Muscle of leg (tissue), 11 donors: ENCODE results near the gene PNPLA5. TPM values are rescaled to one million over a fixed set of nuclear protein-coding genes. Genes with fewer than 3 reads are reported as not detected.

ENCODE experiments used
- DNase-seq: peaks from one replicate; pipeline ENCODE4 v3.0.0; 2013
- H3K27ac ChIP-seq: one replicate; pipeline ENCODE4 v1.5.1; 2013; ENCODE audit warnings: mild to moderate bottlenecking, low read length, control low read depth
- H3K27me3 ChIP-seq: one replicate; pipeline ENCODE4 v1.6.1; 2013; ENCODE audit warnings: low read length; ENCODE audit not compliant: control insufficient read depth, insufficient read depth
- H3K36me3 ChIP-seq: one replicate; pipeline ENCODE4 v1.6.1; 2013; ENCODE audit warnings: low read length; ENCODE audit not compliant: control insufficient read depth, insufficient read depth
- H3K4me1 ChIP-seq: one replicate; pipeline ENCODE4 v1.6.1; 2013; ENCODE audit warnings: low read length; ENCODE audit not compliant: control insufficient read depth, insufficient read depth
- H3K4me3 ChIP-seq: one replicate; pipeline ENCODE4 v1.5.1; 2013; ENCODE audit warnings: low read length, control low read depth
- H3K9me3 ChIP-seq: replicated peaks from 2 replicates; pipeline ENCODE4 v1.6.1; 2013; ENCODE audit warnings: low read depth, low read length; ENCODE audit not compliant: control insufficient read depth
- WGBS: methylation state at CpG from one replicate; pipeline ENCODE4 v1.1.5; 2013; ENCODE audit warnings: missing lambda C conversion rate; ENCODE audit not compliant: insufficient coverage; 5-methylcytosine and 5-hydroxymethylcytosine counted together
- polyA plus RNA-seq, 8 donors: library from polyadenylated mRNA; unstranded; fragments of 120-200 nt; gene quantifications; one replicate each; pipeline versions ENCODE4 v1.2.1 to v1.2.3, GENCODE V29; 2013; ENCODE audit warnings: inconsistent platforms in 1 of 8, low replicate concordance in 1 of 8; ENCODE audit not compliant: insufficient read length in 8 of 8, insufficient read depth in 1 of 8
- total RNA-seq: library from RNA; stranded (reverse); fragments of 120-200 nt; gene quantifications from one replicate; pipeline ENCODE4 v1.2.4, GENCODE V29; 2013

PNPLA5 gene
- total and polyA plus RNA-seq, 9 donors = 0.12 TPM; not detected in 8

DNA sequence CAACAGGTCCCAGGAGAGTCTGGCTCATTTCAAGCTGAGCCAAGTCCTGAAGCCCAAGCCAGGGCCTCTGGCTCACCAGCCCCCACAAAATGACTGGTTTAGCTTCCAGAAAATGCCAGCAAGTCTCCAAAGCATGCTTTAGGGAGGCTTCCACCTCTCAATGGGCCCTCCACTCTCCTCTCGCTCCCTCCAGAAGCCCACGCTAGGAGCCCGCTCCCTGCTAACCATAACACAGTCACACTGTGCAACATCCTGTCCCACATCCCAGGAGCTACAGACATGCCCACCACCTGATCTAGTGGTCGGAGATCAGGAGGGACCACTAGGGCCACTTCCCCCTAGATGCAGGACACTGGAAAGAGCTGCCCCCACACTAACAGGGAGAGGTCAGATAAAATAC, 36.4 kb downstream of the PNPLA5 start:
- H3K9me3 ChIP-seq = peaks cover 4% of the 10 kb centered on the region
- peaks cover 11% of the 10 kb centered on the region for H3K27me3 ChIP-seq
- DNase-seq = no peak
- H3K27ac ChIP-seq = no peak overlapping the region
- no peaks in the 10 kb centered on the region for H3K36me3 ChIP-seq
- peaks cover 28% of the 10 kb centered on the region for H3K4me1 ChIP-seq
- 67% methylated on average over 3 of the region's 4 CpGs for WGBS
- no peak overlapping the region for H3K4me3 ChIP-seq

DNA sequence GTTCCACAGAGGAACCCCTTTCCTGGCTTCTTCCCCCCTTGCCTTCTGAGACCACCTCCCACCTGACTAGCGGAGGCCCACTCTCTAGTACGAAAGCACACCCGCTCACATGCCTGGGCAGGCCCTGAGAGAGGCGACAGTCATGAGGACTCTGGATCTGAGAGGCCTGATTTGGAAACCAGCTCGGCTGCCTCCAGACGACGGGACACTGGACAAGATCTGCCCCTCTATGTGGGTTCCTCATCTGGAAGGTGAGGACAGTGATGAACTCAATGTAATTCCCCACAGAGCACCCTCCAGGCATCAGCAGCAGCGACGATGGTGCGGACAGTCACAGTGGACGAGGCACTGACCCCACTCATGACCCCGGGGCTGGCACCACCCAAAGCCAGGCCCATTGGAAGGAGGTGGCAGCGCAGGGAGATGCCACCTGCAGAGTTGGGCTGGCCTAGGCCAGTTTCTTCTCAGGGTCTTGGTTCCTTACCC, 37.0 kb downstream of the PNPLA5 start:
- Histone ChIP-seq H3K9me3 (peaks cover 4% of the 10 kb centered on the region), H3K4me1 (peaks cover 27% of the 10 kb centered on the region), H3K4me3 (no peak overlapping the region), H3K27ac (no peak overlapping the region), H3K27me3 (peaks cover 5% of the 10 kb centered on the region), H3K36me3 (no peaks in the 10 kb centered on the region)
- 88% methylated on average over 13 of the region's 13 CpGs for WGBS
- DNase-seq = no peak

DNA sequence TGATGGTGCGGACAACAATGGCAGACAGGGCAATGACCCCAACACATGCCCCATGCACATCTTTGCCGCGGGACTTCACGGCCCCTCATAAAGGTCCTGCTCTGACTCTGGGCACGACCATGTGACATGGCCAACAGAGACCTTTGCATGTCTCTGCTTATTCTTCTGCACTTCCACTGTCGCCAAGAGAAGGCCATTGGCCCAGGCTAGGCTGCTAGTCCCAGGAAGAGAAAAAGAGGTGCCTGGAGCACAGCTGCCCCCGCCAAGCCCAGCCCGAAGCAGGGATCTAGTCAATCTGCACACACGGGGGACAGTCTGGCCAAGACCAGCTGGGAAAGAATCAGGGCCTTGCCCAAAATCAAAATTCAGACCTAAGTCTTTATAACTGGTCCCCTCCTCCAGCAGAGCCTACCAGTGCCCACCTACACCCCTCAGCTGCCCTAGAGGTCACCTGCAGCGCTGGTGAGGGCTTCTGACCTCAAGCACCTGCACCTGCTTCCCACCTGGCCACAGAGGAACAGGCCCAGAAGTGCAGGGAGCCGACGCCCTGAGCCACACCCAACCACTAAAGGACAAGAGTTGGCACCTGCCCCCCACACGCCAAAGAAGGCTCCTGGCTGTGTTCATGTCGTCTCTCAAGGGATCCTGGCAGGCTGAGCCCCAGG, 37.6 kb downstream of the PNPLA5 start:
- no peak for DNase-seq
- H3K9me3 ChIP-seq = peaks cover 4% of the 10 kb centered on the region
- peaks cover 5% of the 10 kb centered on the region for H3K27me3 ChIP-seq
- no peak overlapping the region for H3K27ac ChIP-seq
- H3K4me1 ChIP-seq = peaks cover 33% of the 10 kb centered on the region
- 82% methylated on average over 11 of the region's 14 CpGs for WGBS
- no peaks in the 10 kb centered on the region for H3K36me3 ChIP-seq
- no peak overlapping the region for H3K4me3 ChIP-seq

DNA sequence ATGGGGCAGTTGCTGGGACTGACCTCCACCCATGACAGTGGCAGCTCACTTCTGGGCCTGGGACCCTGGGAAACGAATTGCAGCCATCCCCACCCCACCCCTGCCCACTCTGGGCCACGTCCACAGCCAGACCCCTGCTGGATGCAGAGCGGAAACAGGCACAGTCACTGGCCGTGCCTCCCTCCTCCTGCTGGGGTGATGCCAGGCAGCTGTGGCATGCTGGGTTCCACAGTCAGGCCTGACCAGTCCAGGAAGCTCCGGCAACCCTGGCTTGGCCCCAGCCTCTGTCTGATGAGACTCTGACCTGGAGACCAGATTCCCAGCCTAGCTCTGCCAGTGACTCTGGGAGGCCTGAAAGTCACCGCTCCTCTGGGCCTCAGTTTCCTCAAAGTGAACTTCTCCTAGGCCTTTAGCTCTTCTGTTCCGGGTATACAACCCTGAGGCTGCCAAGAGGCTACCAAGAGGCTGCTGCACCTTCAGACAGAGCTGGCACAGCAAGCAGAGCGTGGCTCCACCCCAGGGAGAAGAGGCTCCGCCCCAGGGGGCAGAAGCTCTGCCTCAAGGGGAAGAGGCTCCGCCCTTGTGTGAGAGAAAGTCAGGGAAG, 38.4 kb downstream of the PNPLA5 start:
- no peak overlapping the region for H3K4me3 ChIP-seq
- peak; percentile 59 for DNase-seq
- H3K27ac ChIP-seq = peak overlapping the region; percentile 42
- peaks cover 4% of the 10 kb centered on the region for H3K9me3 ChIP-seq
- H3K4me1 ChIP-seq = peaks cover 41% of the 10 kb centered on the region
- 77% methylated on average over 10 of the region's 10 CpGs for WGBS
- H3K36me3 ChIP-seq = no peaks in the 10 kb centered on the region
- H3K27me3 ChIP-seq = peaks cover 5% of the 10 kb centered on the region

DNA sequence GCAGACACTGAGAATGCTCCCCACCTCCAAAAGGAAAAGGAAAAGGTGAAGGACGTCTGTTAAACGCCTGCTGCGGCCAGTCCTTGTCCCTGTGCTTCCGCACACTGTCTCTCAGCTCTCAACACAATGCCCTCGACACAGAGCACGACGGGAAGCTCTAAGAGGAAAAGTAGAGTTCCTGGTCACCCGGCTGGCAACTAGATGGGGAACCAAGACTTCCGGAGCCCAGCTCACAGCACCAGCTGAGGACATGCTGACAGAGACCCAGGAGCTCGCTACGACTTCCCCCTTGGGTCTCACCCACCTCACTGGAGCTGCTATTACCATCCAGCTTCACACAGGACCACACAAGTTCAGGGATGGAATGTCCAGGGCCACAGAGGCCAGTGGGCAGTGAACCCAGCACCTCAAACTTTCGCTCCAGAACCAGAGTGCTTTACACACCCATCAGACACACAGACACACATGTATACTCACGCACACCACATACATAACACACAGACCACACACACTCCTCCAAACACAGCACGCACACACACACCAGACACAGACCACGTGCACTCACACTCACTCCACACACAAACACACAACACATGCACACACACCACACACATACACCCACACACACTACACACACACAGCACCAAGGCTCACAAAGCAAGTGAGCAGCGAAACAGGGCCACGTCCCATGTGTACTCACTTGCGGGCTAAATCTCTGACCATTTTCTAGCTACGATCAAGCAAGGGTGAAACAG, 39.1 kb downstream of the PNPLA5 start:
- H3K4me3 ChIP-seq = no peak overlapping the region
- H3K36me3 ChIP-seq = no peaks in the 10 kb centered on the region
- peaks cover 47% of the 10 kb centered on the region for H3K4me1 ChIP-seq
- no peak overlapping the region for H3K27ac ChIP-seq
- WGBS = 75% methylated on average over 13 of the region's 19 CpGs
- peaks cover 4% of the 10 kb centered on the region for H3K9me3 ChIP-seq
- DNase-seq = peak; percentile 57
- peaks cover 3% of the 10 kb centered on the region for H3K27me3 ChIP-seq

DNA sequence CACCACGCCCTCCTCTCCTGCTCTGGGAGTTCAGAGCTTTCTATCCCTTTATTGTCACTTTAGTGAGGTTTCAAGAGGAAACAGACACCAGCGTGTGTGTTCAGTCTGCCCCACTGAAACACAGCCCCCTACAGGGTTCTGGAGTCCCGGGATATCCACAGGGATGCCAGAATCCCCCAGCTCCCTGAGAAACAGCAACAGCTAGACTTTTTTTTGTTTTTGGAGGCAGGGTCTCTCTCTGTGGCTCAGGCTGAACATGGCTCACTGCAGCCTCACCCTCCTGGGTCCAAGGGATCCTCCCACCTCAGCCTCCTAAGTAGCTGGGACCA, 39.9 kb downstream of the PNPLA5 start:
- peaks cover 51% of the 10 kb centered on the region for H3K4me1 ChIP-seq
- H3K4me3 ChIP-seq = no peak overlapping the region
- 0% methylated on average over 1 of the region's 3 CpGs for WGBS
- H3K36me3 ChIP-seq = no peaks in the 10 kb centered on the region
- H3K27ac ChIP-seq = no peak overlapping the region
- no peak for DNase-seq
- H3K27me3 ChIP-seq = peaks cover 3% of the 10 kb centered on the region
- H3K9me3 ChIP-seq = peaks cover 2% of the 10 kb centered on the region

DNA sequence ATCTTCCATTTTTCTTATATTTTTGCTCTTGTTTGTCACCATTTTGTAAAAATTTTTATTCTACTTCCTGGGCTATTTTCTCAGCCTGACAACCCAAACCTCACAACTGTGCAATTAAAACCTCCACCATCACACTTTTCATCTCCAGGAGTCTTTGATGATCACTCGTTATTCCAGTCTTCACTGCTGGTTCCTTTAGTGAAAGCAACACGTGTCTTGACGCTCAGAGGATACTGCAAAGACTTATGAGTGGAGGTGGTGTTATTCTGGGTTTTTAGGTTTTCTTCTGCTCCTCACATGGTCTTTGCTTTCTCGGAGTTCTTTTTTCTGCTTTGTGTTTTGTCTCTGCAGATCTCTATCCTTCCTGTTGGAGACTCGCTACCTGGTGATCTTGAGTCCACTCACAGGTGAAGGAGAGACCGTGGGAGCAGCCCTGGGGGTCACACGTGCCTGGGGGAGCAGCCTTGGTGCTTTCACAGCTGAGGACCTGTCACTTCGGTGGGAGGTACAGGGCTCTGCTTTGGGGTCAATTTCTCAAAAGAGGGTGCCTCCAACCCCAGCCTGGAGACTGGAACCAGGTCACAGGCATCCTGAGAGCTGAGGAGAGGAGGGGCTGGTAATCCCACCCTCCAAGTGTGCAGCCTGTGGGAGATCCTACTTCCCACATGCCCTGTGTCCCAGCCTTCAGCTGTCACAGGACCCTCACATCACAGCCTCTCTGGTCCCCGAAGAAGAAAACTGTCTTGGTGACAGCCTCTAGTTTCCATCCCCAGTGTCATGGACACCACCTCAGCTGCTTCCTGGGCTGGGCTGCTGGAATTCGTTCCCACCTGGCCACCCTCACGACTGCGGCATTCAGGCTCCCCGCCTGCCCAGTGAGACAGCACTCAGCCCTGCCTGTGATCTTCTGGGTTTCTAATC, 40.5 kb downstream of the PNPLA5 start:
- Histone ChIP-seq H3K4me1 (peaks cover 52% of the 10 kb centered on the region), H3K27me3 (peaks cover 3% of the 10 kb centered on the region), H3K4me3 (no peak overlapping the region), H3K27ac (no peak overlapping the region), H3K9me3 (no peaks in the 10 kb centered on the region), H3K36me3 (no peaks in the 10 kb centered on the region)
- WGBS = 69% methylated on average over 9 of the region's 13 CpGs
- DNase-seq = no peak

DNA sequence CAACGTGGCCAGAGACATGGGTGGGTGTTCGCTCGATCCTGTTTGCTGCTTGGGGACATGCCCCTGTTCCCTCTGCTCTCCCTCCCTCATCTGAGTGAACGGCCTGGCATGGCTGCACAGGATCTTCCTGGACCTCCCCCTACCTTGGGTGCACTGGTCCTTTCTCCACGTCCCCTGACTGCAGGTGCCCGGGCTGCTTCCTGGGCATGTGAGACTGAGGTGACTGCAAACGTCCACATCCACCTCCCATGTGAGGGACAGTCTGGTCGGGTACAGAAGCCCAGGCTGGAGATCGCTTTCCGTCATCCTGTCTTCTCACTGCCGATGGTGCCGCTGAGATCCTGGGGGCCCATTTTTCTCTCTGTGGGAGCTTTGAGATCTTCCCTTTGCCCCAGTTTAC, 41.3 kb downstream of the PNPLA5 start:
- H3K4me1 ChIP-seq = peaks cover 52% of the 10 kb centered on the region
- peaks cover 3% of the 10 kb centered on the region for H3K27me3 ChIP-seq
- DNase-seq = no peak

DNA sequence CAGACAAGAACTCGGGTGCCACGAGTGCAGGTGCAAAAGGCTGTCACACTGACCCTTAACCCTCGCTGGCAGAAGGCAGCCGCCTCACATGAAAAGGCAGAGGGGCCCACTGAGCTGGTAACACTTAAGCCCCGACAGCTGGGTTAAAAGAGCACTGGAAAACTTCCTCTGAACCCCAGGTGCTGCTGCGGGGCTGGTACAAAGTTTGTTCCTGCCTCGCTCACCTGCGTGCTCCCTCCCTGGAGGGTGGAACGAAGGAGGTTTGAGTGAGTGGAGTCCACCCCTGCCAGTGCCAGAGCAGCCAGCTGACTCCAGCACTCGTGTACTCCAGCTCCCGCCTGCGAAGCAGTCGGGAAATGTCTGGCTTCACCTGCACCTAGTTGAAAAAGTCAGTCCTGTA, 42.1 kb downstream of the PNPLA5 start:
- H3K27ac ChIP-seq = no peak overlapping the region
- H3K36me3 ChIP-seq = no peaks in the 10 kb centered on the region
- H3K27me3 ChIP-seq = peaks cover 3% of the 10 kb centered on the region
- H3K4me3 ChIP-seq = no peak overlapping the region
- no peak for DNase-seq
- H3K4me1 ChIP-seq = peaks cover 52% of the 10 kb centered on the region
- no peaks in the 10 kb centered on the region for H3K9me3 ChIP-seq
- 49% methylated on average over 13 of the region's 13 CpGs for WGBS

More for the DNA sequence above, 41.3 kb downstream of the PNPLA5 start:
- no peaks in the 10 kb centered on the region for H3K9me3 ChIP-seq
- no peak overlapping the region for H3K4me3 ChIP-seq
- no peaks in the 10 kb centered on the region for H3K36me3 ChIP-seq
- H3K27ac ChIP-seq = no peak overlapping the region
- 61% methylated on average over 10 of the region's 12 CpGs for WGBS
